ENCODE measurements around the gene UNK.

GRCh38 chr17:75739801-75740200 lies 44.8 kb upstream of the UNK start:
- TF ChIP-seq CTCF (IDR thresholded peaks at IDR 0.05; ENCODE audit: poor library complexity) (no peak), EZH2 (IDR thresholded peaks at IDR 0.05; ENCODE audit: borderline replicate concordance) (no peak), EZH2phosphoT487 (IDR thresholded peaks at IDR 0.05; ENCODE audit: low read depth, severe bottlenecking, unreplicated experiment) (no peak)
